ENCODE data around the gene BID.

DNA sequence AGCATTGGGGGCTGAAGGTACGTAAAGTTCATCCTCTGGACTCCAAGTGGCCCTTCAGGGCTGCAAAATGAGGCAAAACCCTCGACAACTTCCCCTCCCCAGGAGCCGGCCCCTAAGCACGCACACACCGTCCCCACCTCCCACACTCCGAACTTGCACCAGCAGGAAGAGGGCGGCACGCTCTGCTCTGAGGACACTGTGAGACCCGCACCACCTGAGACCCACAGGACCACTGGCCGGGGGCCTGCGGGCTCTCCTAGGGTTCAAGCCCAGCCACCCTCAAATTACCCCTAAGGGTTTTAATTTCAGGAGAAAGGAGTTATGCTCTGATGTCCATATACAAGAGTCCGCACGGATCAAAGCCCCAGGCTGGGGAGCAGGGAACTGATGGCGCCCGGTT, 49.7 kb upstream of the BID start:
- no peak for TF ChIP-seq CEBPB (IDR thresholded peaks at IDR 0.05; ENCODE audit: low read depth, low read length)
- no peak for TF ChIP-seq POLR2AphosphoS5 (IDR thresholded peaks at IDR 0.05; ENCODE audit: low read depth, low read length)
- TF ChIP-seq RAD21 (IDR thresholded peaks at IDR 0.05 in 1 of 2, conservative IDR thresholded peaks at IDR 0.05 in 1 of 2; ENCODE audit: low read depth in 2 of 2, low read length in 2 of 2), result no peak
- TF ChIP-seq, protein P1, sequence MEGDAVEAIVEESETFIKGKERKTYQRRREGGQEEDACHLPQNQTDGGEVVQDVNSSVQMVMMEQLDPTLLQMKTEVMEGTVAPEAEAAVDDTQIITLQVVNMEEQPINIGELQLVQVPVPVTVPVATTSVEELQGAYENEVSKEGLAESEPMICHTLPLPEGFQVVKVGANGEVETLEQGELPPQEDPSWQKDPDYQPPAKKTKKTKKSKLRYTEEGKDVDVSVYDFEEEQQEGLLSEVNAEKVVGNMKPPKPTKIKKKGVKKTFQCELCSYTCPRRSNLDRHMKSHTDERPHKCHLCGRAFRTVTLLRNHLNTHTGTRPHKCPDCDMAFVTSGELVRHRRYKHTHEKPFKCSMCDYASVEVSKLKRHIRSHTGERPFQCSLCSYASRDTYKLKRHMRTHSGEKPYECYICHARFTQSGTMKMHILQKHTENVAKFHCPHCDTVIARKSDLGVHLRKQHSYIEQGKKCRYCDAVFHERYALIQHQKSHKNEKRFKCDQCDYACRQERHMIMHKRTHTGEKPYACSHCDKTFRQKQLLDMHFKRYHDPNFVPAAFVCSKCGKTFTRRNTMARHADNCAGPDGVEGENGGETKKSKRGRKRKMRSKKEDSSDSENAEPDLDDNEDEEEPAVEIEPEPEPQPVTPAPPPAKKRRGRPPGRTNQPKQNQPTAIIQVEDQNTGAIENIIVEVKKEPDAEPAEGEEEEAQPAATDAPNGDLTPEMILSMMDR (IDR thresholded peaks at IDR 0.05; ENCODE audit: control extremely low read depth in 1 of 3, insufficient read depth in 1 of 3, low read depth in 1 of 3, low read length in 3 of 3), result no peak
- no peak for TF ChIP-seq BRCA1 (IDR thresholded peaks at IDR 0.05; ENCODE audit: low read depth, low read length)
- no peak for TF ChIP-seq TAF7 (optimal IDR thresholded peaks at IDR 0.05; ENCODE audit: borderline replicate concordance, low read depth, low read length)
- no peak for TF ChIP-seq POLR2A (IDR thresholded peaks at IDR 0.05; ENCODE audit: control extremely low read depth in 1 of 2, low read depth in 2 of 2, low read length in 2 of 2)
